Right ventricle myocardium superior (tissue), 1 donor: ENCODE results near the gene SLC16A8. TPM values are rescaled to one million over a fixed set of nuclear protein-coding genes. Genes with fewer than 3 reads are reported as not detected.
"Not testable (repeated sequence)": the region's sequence is repeated elsewhere in the genome, so short reads cannot be mapped to it uniquely, and the experiment has no call there.

Source experiments
- ATAC-seq: fragments of 200-7000 bp; cut with Tn5 transposase; one replicate; pipeline ENCODE4 v1.9.1; 2020; ENCODE audit warnings: mild to moderate bottlenecking; ENCODE audit not compliant: poor library complexity
- DNase-seq: peaks from one replicate; pipeline ENCODE4 v3.0.0-alpha.2; 2020
- intact Hi-C: fragments of 100-400 bp; cut with DNase I; formaldehyde crosslinking; loops from one replicate; pipeline ENCODE4 v1.11.2; 2022
- total RNA-seq: library from RNA; stranded (reverse); fragmentation: NEBNext Ultra II Directional; extraction: Animal tissue kit (Norgen Biotek cat#: 25700); gene quantifications from one replicate; pipeline ENCODE4 v1.2.1, GENCODE V29; 2021
- donor health status: DM: no; HTN: yes; CAD: no; lungs with severe emphysema.

Gene SLC16A8
- total RNA-seq, 1 donor from 2014 or later, result not detected

DNA sequence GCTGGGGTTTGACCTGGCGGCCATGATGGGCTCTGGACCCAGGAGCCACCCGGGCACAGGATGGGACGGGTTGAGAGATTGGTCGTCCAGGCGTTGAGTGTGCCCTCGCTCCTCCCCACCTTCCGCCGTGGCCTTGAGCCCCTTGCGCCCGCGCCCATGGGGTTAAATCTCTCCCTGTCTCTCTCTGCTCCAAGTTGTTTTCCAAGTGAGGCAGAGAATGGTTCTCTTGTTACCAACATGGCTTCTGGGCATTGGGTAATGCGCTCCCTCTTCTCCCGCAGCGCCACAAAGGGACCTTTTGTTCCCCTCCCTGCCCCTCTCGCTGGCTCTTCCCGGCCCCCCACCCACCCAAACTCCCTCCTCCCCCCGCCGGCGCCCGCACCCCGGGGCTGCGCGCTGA lies 45.6 kb downstream of the SLC16A8 start:
- ATAC-seq (no peak), DNase-seq (no peak)
- intact Hi-C loops, result no loop called here

DNA sequence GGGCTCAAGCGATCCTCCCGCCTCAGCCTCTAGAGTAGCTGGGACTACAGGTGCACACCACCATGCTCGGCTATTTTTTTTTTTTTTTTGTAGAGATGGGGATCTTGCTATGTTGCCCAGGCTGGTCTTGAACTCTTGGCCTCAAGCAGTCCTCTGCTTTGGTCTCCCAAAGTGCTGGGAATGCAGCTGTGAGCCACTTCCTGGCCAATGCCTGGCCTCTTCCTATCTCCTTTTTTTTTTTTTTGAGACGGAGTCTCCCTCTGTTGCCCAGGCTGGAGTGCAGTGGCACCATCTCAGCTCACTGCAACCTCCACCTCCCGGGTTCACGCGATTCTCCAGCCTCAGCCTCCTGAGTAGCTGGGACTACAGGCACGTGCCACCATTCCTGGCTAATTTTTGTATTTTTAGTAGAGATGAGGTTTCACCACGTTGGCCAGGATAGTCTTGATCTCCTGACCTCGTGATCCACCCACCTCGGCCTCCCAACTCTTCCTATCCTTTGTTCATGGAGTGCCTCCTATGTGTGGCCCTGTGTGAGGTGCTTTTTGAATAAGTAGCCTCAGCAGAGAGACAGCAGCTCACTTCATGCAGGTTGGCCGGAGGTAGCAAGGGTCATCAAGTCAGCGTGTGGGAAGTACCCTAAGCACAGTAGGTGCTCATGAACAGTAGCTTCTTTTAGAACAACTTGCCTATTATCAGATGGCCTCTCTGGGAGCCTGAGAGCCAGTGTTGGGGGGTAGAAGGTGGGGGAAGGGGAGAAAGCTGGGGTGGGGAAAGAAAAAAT lies 46.4 kb downstream of the SLC16A8 start:
- DNase-seq, ATAC-seq, intact Hi-C loops: not testable (repeated sequence)

DNA sequence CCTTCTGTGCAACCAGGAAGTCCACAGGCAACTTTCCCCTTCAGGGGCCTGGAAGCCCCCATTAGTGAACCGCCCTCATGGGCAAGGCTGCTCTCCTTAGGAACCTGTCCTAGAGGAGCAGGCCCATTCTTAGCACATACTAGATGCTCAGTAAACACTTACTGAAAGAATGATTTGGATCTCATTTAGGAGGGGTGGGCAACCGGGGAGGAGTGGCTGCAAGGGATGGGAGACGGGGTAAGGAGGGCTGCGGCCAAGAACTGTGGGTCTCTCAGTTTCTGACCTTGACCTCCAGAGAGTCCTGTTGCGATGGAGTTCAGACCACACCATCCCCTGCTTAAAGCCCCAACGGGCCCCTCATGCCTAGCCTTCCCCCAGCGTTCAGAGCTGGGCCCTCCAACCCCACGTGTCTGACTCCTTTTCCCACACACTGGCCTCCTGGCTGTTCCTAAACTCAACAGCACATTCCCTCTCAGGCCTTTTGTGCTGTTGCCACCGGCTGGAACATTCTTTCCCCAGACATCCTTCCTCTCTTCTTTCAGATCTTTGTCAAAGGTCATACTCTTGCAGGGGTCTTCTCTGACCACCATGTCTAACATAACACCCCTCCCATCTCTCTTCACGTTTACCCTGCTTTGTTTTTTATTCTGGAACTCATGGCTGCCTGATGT lies 47.5 kb downstream of the SLC16A8 start:
- intact Hi-C loops, result no loop called here
- DNase-seq (no peak), ATAC-seq (no peak)

DNA sequence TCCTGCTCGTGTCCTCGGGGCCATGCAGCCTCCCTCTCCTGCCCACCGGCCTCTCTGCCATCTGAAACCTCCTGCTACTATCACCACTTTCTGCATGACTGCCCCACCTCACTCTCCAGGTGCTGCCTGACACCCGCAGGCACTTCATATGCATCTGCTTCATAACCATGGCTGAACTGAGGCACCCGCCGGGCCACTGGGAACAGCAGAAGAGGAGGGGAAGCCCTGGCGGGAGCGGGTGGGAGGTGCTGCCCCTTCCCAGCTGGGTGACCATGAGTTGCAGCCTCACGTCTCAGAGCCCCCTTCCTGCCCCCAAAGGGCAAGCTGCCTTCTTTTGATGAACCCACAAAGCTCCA lies 48.5 kb downstream of the SLC16A8 start:
- DNase-seq, result no peak
- intact Hi-C loops, result no loop called here
- no peak for ATAC-seq

DNA sequence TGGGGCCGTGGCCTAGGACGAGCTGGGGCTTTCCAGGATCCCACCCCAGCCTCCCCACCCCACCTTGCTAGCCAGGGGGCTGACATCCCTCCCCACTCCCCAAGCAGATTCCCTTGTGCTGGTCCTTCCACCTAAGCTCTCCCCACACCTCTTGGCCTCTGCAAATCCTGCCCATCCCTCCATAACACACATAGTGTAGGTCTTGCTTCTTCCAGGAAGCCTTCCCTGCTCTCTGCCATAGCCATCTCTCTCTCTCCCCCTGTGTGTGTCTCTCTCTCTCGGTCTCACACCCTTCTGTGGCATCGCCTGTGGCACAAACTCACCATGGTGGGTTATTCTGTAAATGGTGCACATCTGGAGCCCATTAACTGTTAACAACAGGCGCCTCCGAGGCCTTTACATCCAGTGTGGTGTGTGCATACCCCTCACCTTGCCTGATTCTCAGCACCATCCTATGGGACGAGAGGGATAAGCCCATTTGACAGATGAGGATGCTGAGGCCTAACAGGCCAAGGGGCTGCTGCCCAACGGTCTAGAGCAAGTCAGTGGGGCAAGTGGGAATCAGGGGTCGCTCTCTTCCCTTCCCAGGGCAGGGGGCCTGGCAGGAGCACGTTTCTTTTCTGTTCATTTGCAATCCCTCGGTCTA lies 49.0 kb downstream of the SLC16A8 start:
- DNase-seq (no peak), ATAC-seq (no peak)
- intact Hi-C loops, result no loop called here

DNA sequence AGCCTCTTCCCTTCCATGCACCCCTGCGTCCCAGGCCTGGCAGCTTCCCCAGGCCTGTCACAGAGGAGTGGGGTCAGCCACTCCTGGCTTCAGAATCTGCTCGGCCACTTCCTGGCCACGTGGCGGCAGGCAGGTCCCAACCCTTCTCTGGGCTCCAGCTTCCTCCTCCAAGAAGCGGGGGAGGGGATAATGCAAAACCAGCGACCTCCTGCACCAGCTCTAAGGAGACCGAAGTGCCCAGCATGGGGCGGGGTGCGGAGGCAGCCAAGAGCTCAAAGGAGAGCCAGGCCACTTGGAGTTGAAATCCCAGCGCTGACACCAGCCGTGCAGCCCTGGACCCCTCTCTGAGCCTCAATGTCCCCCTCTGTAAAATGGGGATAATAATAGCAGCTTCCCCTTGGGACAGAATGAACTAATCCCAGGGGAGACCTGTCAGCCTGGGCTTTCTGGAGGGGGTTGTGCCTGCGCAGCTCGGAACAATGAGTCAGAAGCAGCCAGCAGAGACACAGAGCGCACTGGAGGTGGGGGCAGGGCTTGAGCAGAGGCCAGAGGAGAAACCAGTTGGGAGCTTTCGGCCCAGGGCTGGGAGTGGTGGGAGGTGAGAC lies 49.6 kb downstream of the SLC16A8 start:
- ATAC-seq (peak; percentile 74), DNase-seq (peak; percentile 82)
- intact Hi-C loops, result no loop called here

DNA sequence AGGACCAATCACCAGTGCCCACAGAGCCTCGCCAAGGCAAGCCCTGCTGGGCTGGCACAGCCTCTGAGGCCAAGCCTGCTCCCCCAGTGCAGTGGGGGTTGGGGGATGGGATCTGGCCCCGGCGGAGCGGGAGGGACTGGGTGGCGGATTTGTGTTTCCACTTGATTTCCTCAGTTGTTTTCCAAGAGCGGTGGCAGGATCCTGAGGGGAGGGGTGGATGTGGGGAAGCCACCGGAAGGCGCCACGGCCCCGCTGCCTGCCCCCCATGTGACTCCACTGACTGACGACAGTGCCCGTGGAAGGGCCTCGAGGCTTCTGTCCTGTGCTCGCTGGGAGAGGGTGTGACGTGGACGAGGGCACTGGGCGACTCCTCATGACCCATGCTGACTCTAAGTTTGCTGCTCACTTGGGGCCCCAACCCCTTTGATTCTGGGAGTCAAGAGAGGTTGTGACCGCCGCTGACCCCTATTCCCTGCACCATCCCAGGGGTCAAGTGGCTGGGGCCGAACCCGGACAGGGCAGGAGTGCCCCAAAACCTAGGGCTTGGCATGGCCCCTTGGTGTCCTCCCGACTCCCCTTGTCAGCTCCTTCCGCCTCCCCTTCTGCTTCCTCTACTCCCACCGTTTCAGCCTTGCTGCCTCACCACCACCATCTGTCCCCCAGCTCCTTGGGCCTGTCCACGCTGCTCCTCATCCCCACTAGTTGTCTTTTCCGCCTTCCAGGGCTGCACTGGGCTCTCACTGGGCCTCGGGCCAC lies 50.3 kb downstream of the SLC16A8 start:
- no peak for ATAC-seq
- no peak for DNase-seq
- intact Hi-C loops, result no loop called here

DNA sequence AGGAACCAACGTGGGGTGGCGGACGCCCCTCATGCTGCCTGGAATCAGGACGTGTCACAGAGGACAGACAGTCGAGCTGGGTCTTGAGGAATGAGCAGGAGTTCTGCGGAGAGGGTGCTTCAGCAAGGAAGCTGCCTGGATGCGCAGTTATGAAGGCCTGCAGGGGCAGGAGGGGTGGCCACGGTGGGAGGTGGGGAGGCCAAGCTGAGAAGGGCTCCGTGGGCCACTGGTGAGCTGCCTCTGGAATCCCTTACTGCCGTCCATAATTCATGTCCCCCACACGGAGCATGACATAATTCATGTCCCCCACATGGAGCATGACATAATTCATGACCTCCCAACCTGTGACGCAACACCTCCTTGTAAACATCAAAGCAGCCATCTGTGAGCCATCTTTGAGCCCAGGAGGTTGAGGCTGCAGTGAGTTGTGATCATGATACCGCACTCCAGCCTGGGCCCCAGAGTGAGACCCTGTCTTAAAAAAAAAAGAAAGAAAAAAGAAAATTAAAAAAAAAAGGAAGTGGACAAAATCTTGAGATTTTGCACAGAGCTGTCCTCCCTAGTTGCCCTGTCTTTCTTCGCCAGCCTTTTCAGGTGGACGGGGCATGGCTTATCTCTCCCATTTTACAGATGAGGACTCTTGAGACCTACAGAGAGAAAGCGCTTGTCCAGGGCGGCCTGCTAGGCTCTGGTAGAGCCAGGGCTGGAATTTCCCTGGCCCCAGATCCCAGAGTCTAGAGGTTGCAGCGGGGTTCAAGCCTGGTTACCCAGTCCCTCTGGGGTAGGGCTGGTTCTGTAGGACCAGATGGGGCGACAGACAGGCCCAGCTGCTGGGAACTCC lies 51.1 kb downstream of the SLC16A8 start:
- ATAC-seq (no peak), DNase-seq (no peak)
- intact Hi-C loops, result no loop called here

DNA sequence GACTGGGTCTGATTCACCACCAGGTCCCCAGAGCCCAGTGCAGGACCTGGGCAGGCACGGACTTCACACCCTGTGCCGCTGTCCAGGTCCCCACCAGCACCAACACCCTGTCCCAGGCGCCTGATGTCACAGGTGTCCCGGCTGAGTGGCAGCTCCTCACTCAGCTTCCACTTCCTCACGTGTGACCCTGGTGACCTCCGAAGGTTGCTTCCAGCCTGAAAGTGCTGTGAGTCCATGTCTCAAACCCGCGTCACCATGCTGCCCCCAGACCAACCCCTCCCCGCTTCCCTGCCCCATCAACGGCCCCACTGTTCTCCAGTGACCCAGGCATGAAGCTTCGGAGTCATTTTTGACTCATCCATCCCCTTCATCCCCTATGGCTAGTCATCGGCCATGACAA lies 52.5 kb downstream of the SLC16A8 start:
- DNase-seq (no peak), ATAC-seq (no peak)
- intact Hi-C loops, result no loop called here

DNA sequence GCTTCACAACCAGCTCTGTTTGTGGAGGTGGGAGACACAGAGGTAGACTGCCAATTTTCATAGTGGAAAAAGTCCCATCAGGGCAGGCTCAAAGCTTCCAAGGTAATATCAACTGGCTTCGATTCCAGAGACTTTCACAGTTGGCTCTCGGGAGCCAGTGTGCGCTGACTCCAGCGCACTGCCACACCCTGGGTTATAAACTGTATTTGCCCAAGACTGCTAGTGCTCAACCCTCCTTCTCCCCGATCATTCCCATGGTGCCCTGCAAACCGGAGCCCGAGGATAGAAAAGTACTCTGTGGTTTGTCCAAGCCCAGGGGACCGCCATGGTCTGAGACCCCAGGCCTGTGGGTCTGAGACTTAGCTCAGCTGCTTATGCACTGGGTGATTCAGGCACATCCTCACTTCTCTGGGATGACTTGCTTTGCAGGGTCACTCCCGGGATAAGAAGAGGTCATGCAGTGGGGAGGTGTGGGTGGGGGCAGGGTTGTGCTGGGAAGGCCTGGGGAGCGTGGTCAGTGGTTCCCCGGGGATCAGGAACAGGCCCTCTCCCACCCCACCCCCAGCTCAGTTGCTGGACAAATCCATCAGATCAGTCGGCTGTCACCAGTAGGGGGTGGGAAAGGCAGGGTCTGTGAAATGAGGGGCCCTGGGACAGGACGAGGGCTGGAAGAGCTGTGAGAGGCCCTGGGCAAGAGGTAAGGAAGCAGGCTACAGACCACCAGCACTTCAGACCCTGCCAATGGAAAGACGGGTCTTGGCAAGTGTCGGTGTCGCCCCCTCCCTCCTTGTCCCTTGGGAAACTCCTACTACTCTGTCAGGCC lies 53.5 kb downstream of the SLC16A8 start:
- intact Hi-C loops, result no loop called here
- DNase-seq (no peak), ATAC-seq (no peak)

DNA sequence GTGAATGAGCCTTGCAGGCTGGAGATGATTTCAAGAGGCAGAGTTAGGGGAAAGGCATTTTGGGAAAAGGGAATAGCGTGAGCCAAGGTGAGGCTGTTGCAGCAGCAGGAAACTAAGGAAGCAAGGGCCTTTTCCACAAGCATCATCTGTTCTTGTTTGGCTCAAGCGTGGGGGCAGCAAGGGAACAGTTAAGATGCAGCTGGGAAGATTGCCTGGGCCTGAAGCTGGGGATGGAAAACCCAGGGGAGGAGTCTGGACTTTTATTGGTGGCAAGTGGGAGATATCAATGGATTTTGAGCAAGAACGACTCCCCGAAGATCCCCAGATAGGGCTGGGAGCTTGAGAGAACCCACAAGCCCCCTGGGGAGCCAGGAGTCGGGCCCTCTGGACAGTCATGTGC lies 54.1 kb downstream of the SLC16A8 start:
- no peak for DNase-seq
- intact Hi-C loops, result no loop called here
- no peak for ATAC-seq

DNA sequence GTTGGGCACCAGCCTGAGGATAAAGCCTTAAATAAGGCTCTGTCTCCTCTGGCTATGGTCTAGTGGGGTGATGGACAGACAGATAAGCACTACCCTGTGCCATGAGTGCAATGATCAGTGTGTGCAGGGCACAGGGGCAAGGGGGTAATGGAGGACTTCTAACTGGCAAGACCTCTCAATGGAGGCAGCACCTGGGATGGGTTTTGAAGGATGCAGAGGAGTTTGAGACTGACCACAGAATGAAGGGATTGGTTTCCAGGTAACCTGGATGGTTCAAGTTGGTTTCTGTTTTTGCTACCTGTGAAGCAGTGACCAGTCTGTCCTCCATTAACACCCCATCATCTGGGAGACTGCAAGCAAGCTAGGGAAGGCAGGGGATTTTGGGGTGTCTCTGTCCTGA lies 54.6 kb downstream of the SLC16A8 start:
- no peak for DNase-seq
- no peak for ATAC-seq
- intact Hi-C loops, result no loop called here

DNA sequence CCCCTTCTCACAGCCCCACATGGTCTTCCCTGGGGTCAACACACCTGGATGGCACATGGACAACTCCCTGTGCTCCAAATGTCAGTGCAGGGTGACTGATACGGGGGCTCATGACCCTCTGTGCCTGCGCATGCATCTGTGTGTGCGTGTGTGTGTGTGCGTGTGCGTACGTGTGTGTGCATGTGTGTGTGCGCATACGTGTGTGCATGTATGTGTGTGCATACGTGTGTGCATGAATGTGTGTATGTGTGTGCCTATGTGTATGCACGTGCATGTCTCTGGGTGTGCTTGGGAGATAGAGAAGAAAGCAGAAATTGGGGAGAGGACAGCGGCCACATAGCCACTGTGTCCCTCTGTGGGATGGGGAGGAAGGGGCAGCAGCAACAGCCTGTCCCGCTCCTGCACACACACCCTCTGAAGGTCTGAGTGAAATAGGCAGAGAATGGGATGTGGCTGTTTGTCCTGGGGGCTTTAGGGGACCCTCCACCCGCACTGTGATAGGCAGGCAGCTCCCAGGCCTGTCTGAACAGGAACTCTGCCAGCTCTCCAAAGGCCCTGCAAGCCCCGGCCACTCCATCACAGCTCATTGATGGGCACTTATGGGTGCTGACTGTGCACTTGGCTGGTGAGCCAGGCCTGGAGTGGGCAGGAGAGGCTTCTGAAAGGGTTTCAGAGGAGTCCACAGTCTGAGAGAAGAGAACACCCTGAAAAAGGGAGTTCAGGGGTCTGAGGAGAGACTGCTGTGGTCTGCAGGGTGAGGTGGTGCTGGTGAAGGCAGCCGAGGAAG lies 55.4 kb downstream of the SLC16A8 start:
- intact Hi-C loops, result no loop called here
- ATAC-seq (no peak), DNase-seq (no peak)
